HL-60 (cell line): Measurements from ENCODE around the gene ACER1.

Source experiments
- DNase-seq, 2 experiments: peaks; one replicate each; pipeline ENCODE4 v3.0.0-alpha.2; 2010 to 2020; ENCODE audit warnings: low read depth in 1 of 2, low spot score in 1 of 2
- H3K27ac ChIP-seq: fragments of 250-450 bp; sonication (Bioruptor Pico); replicated peaks from 2 replicates; pipeline ENCODE4 v1.5.1; 2020; ENCODE audit warnings: mild to moderate bottlenecking, moderate library complexity
- H3K27me3 ChIP-seq: fragments of 250-450 bp; sonication (Bioruptor Pico); 2 replicates; pipeline ENCODE4 v1.5.1; 2021; ENCODE audit warnings: mild to moderate bottlenecking, moderate library complexity; ENCODE audit not compliant: insufficient read depth, poor library complexity, severe bottlenecking
- H3K4me3 ChIP-seq: replicated peaks from 2 replicates; pipeline ENCODE4 v1.5.1; 2011; ENCODE audit warnings: mild to moderate bottlenecking, control low read depth, low read length; ENCODE audit not compliant: insufficient read depth
- CTCF ChIP-seq: IDR thresholded peaks from one replicate; pipeline ENCODE4 v1.5.1; 2011; ENCODE audit warnings: low read length, control low read depth, inconsistent platforms; ENCODE audit not compliant: insufficient read depth
- GABPA ChIP-seq: IDR thresholded peaks from 2 replicates; pipeline ENCODE4 v1.6.1; 2012; ENCODE audit warnings: low read depth
- POLR2AphosphoS5 ChIP-seq: IDR thresholded peaks from 2 replicates; pipeline ENCODE4 v1.6.1; 2012; ENCODE audit warnings: low read depth
- REST ChIP-seq: IDR thresholded peaks from 2 replicates; pipeline ENCODE4 v1.6.1; 2012; ENCODE audit warnings: low read depth; ENCODE audit not compliant: insufficient replicate concordance
- SPI1 ChIP-seq: IDR thresholded peaks from 2 replicates; pipeline ENCODE4 v1.6.1; 2012; ENCODE audit warnings: low read depth, mild to moderate bottlenecking, borderline replicate concordance

Gene ACER1

GRCh38 chr19:6274756-6275155 lies 58.7 kb downstream of the ACER1 start:
- H3K27ac ChIP-seq: peak overlapping the region; percentile 59; the same call in 1 of the 2 replicates
- DNase-seq: no peak
- H3K27me3 ChIP-seq: no peaks in the 10 kb centered on the region
- TF ChIP-seq CTCF: no peak
- TF ChIP-seq REST: no peak
- no peak for TF ChIP-seq SPI1
- no peak for TF ChIP-seq GABPA
- no peak for TF ChIP-seq POLR2AphosphoS5
- H3K4me3 ChIP-seq: no peak overlapping the region

- DNase-seq: peak; percentile 80 to 86
- TF ChIP-seq CTCF (no peak), POLR2AphosphoS5 (peak; percentile 45)
- Histone ChIP-seq H3K27ac (peak overlapping the region; percentile 59), H3K27me3 (no peaks in the 10 kb centered on the region), H3K4me3 (peak overlapping the region; percentile 32)
Observed at GRCh38 chr19:6273701-6274601, 59.5 kb downstream of the ACER1 start.

GRCh38 chr19:6272913-6273600 lies 60.4 kb downstream of the ACER1 start:
- H3K27ac ChIP-seq: peak overlapping the region; percentile 59
- H3K27me3 ChIP-seq: no peaks in the 10 kb centered on the region
- no peak for DNase-seq
- H3K4me3 ChIP-seq: peak overlapping the region; percentile 32
- TF ChIP-seq GABPA: no peak
- no peak for TF ChIP-seq SPI1
- no peak for TF ChIP-seq REST
- no peak for TF ChIP-seq CTCF
- TF ChIP-seq POLR2AphosphoS5: no peak
